Smooth muscle cell (in vitro differentiated cells): ENCODE results near the gene ZNF212. TPM values are rescaled to one million over a fixed set of nuclear protein-coding genes. Genes with fewer than 3 reads are reported as not detected.

Experiments
- DNase-seq: peaks from one replicate; lab custom pipeline; 2025; ENCODE audit not compliant: unreplicated experiment; lab: John Stamatoyannopoulos, UW
- H2AFZ ChIP-seq: fragments of 200-600 bp; sonication (generic); 2 replicates; pipeline ENCODE4 v1.6.0; 2016; ENCODE audit warnings: antibody characterized with exemption, low read depth, mild to moderate bottlenecking
- H3F3A ChIP-seq: fragments of 200-600 bp; sonication (generic); 2 replicates; pipeline ENCODE4 v1.6.0; 2017; ENCODE audit warnings: antibody characterized with exemption, low read depth
- H3K27ac ChIP-seq: fragments of 200-600 bp; sonication (generic); 2 replicates; pipeline ENCODE4 v1.5.1; 2016; ENCODE audit warnings: low read depth, mild to moderate bottlenecking
- H3K27me3 ChIP-seq: fragments of 200-600 bp; sonication (generic); 2 replicates; pipeline ENCODE4 v1.6.1; 2016; ENCODE audit warnings: low read depth, mild to moderate bottlenecking
- H3K36me3 ChIP-seq: fragments of 200-600 bp; sonication (generic); 2 replicates; pipeline ENCODE4 v1.5.1; 2016; ENCODE audit warnings: low read depth
- H3K4me1 ChIP-seq: fragments of 200-600 bp; sonication (generic); 2 replicates; pipeline ENCODE4 v1.5.1; 2016; ENCODE audit warnings: low read depth
- H3K4me2 ChIP-seq: fragments of 200-600 bp; sonication (generic); 2 replicates; pipeline ENCODE4 v1.6.0; 2016; ENCODE audit warnings: mild to moderate bottlenecking
- H3K4me3 ChIP-seq: fragments of 200-600 bp; sonication (generic); 2 replicates; pipeline ENCODE4 v1.5.1; 2016; ENCODE audit warnings: mild to moderate bottlenecking
- H3K79me2 ChIP-seq: fragments of 200-600 bp; sonication (generic); 2 replicates; pipeline ENCODE4 v1.6.0; 2016; ENCODE audit warnings: low read depth, mild to moderate bottlenecking
- H3K9ac ChIP-seq: fragments of 200-600 bp; sonication (generic); 2 replicates; pipeline ENCODE4 v1.6.0; 2016; ENCODE audit warnings: low read depth
- H3K9me3 ChIP-seq: fragments of 200-600 bp; sonication (generic); replicated peaks from 2 replicates; pipeline ENCODE4 v1.5.1; 2016; ENCODE audit warnings: low read depth
- H4K20me1 ChIP-seq: fragments of 200-600 bp; sonication (generic); 2 replicates; pipeline ENCODE4 v1.6.0; 2016; ENCODE audit warnings: low read depth
- WGBS: methylation state at CpG from one replicate; pipeline ENCODE4 v1.1.7; 2016; ENCODE audit warnings: low lambda C conversion rate; 5-methylcytosine and 5-hydroxymethylcytosine counted together
- polyA plus RNA-seq: library from polyadenylated mRNA; unstranded; fragments of >200 nt; fragmentation: Nextera tagmentation; extraction: Ambion mirVana; gene quantifications from 2 replicates; pipeline ENCODE4 v1.2.1, GENCODE V29; 2016
- total RNA-seq: library from RNA; depleted of rRNA; stranded (reverse); fragments of >200 nt; gene quantifications from 2 replicates; pipeline ENCODE4 v1.2.3, GENCODE V29; 2014
- TF ChIP-seq, protein P1 (sequence below): fragments of 200-600 bp; sonication (generic); IDR thresholded peaks from 2 replicates; pipeline ENCODE4 v1.5.1; 2017; ENCODE audit warnings: borderline replicate concordance, mild to moderate bottlenecking, antibody characterized with exemption; ENCODE audit not compliant: insufficient read depth, poor library complexity, severe bottlenecking

The ZNF212 gene
- total and polyA plus RNA-seq, 2 experiments from 2014 or later: 4.6 to 7.7 TPM

DNA sequence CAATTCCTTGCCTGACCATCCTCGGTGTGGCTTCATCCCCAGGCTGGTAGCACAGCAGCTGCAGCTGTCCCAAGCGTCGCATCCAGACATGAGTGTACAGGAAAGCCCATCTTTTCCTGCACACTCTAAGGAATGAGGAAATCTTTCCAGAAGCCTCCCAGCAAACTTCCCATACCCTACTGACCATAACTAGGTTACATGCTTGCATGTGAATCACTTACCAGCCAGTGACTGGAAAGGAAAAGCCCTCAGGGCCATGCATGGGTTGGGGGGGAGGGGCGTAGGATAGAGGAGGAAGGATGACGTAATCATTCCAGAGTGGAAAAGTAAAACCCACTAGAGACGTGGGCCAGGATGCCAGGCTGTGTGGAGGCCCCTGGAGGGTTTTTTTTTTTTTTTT lies 18.9 kb upstream of the ZNF212 start:
- Histone ChIP-seq H3K27ac (peak overlapping the region; percentile 5), H3K4me1 (no peaks in the 10 kb centered on the region), H3K4me2 (no peak overlapping the region), H3K36me3 (peaks cover 5% of the 10 kb centered on the region), H3K27me3 (no peaks in the 10 kb centered on the region), H3K4me3 (no peak overlapping the region), H3K9me3 (no peaks in the 10 kb centered on the region), H4K20me1 (peaks cover 4% of the 10 kb centered on the region), H3K9ac (no peak overlapping the region), H2AFZ (no peak overlapping the region), H3K79me2 (no peaks in the 10 kb centered on the region), H3F3A (no peaks in the 10 kb centered on the region)
- TF ChIP-seq, protein P1, sequence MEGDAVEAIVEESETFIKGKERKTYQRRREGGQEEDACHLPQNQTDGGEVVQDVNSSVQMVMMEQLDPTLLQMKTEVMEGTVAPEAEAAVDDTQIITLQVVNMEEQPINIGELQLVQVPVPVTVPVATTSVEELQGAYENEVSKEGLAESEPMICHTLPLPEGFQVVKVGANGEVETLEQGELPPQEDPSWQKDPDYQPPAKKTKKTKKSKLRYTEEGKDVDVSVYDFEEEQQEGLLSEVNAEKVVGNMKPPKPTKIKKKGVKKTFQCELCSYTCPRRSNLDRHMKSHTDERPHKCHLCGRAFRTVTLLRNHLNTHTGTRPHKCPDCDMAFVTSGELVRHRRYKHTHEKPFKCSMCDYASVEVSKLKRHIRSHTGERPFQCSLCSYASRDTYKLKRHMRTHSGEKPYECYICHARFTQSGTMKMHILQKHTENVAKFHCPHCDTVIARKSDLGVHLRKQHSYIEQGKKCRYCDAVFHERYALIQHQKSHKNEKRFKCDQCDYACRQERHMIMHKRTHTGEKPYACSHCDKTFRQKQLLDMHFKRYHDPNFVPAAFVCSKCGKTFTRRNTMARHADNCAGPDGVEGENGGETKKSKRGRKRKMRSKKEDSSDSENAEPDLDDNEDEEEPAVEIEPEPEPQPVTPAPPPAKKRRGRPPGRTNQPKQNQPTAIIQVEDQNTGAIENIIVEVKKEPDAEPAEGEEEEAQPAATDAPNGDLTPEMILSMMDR: no peak
- DNase-seq: no peak
- WGBS: 43% methylated on average over 6 of the region's 6 CpGs

DNA sequence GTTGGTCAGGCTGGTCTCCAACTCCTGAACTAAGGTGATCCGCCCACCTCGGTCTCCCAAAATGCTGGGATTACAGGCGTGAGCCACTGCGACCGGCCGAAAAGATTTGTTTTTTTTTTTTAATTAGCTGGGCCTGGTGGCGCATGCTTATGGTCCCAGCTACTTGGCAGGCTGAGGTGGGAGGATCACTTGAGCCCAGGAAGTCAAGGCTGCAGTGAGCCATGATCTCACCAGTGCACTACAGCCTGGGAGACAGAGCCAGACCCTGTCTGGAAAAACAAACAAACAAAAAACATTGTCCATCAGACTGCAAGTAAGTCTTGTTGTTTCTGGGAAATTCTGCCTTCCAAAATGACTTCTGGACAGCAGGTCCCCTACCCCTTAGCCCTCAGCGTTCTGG lies 16.3 kb upstream of the ZNF212 start:
- Histone ChIP-seq H3K36me3 (no peaks in the 10 kb centered on the region), H3K4me2 (no peak overlapping the region), H3K79me2 (no peaks in the 10 kb centered on the region), H4K20me1 (peaks cover 4% of the 10 kb centered on the region), H3K27me3 (no peaks in the 10 kb centered on the region), H3K4me3 (no peak overlapping the region), H3F3A (no peaks in the 10 kb centered on the region), H3K9ac (no peak overlapping the region), H2AFZ (no peak overlapping the region), H3K9me3 (no peaks in the 10 kb centered on the region), H3K27ac (no peak overlapping the region), H3K4me1 (no peaks in the 10 kb centered on the region)
- TF ChIP-seq, protein P1: no peak
- DNase-seq: no peak
- 92% methylated on average over 8 of the region's 8 CpGs for WGBS

DNA sequence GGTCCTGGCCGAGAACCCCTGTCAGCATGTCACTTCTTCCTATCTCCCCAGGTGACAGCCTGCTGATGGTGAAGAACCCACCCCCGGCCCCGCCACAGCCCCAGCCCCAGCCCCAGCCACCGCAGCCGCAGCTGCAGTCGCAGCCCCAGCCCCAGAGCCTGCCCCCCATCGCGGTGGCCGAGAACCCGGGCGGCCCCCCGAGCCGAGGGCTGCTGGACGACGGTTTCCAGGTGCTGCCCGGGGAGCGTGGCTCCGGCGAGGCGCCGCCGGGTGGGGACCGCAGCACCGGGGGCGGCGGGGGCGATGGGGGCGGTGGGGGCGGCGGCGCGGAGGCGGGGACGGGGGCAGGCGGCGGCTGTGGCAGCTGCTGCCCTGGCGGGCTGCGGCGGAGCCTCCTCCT lies 15.7 kb upstream of the ZNF212 start:
- H3K36me3 ChIP-seq: no peaks in the 10 kb centered on the region
- no peak overlapping the region for H2AFZ ChIP-seq
- peaks cover under 1% of the 10 kb centered on the region for H3F3A ChIP-seq
- H3K9me3 ChIP-seq: no peaks in the 10 kb centered on the region
- no peak overlapping the region for H3K4me2 ChIP-seq
- no peak overlapping the region for H3K4me3 ChIP-seq
- H3K27ac ChIP-seq: no peak overlapping the region
- 80% methylated on average over 1 of the region's 39 CpGs for WGBS
- TF ChIP-seq, protein P1: no peak
- no peaks in the 10 kb centered on the region for H3K4me1 ChIP-seq
- H3K27me3 ChIP-seq: no peaks in the 10 kb centered on the region
- no peak for DNase-seq
- no peak overlapping the region for H3K9ac ChIP-seq
- peaks cover 4% of the 10 kb centered on the region for H4K20me1 ChIP-seq
- H3K79me2 ChIP-seq: no peaks in the 10 kb centered on the region

DNA sequence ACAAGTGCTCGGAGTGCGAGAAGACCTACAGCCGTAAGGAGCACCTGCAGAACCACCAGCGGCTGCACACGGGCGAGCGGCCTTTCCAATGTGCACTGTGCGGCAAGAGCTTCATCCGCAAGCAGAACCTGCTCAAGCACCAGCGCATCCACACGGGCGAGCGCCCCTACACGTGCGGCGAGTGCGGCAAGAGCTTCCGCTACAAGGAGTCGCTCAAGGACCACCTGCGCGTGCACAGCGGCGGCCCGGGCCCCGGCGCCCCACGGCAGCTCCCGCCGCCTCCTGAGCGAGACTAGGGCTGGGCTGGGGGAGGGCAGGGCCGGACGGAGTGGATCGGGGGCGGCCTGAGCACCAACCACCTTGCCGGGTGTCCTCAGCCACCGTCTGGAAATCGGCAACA lies 15.1 kb upstream of the ZNF212 start:
- no peaks in the 10 kb centered on the region for H3K9me3 ChIP-seq
- H2AFZ ChIP-seq: no peak overlapping the region
- H3K9ac ChIP-seq: no peak overlapping the region
- H3K79me2 ChIP-seq: no peaks in the 10 kb centered on the region
- H3K4me2 ChIP-seq: no peak overlapping the region
- H3K27me3 ChIP-seq: no peaks in the 10 kb centered on the region
- no peak for DNase-seq
- 98% methylated on average over 29 of the region's 37 CpGs for WGBS
- H3F3A ChIP-seq: peaks cover 5% of the 10 kb centered on the region
- no peaks in the 10 kb centered on the region for H3K4me1 ChIP-seq
- TF ChIP-seq, protein P1: no peak
- no peaks in the 10 kb centered on the region for H4K20me1 ChIP-seq
- H3K4me3 ChIP-seq: no peak overlapping the region
- H3K27ac ChIP-seq: no peak overlapping the region
- H3K36me3 ChIP-seq: no peaks in the 10 kb centered on the region
